Right renal cortex interstitium (tissue), 3 donors: ENCODE measurements around the gene SPPL2B. TPM values are rescaled to one million over a fixed set of nuclear protein-coding genes. Genes with fewer than 3 reads are reported as not detected.
"Not testable (repeated sequence)": the region's sequence is repeated elsewhere in the genome, so short reads cannot be mapped to it uniquely, and the experiment has no call there.

ENCODE experiments used
- DNase-seq, 3 donors: peaks; one replicate each; pipeline ENCODE4 v3.0.0-alpha.2; 2013; ENCODE audit warnings: low read depth in 3 of 3, low spot score in 2 of 3
- polyA plus RNA-seq, 3 donors: library from polyadenylated mRNA; unstranded; fragments of 120-200 nt; gene quantifications; one replicate each; pipeline ENCODE4 v1.2.1, GENCODE V29; 2013; ENCODE audit not compliant: insufficient read length in 3 of 3

The SPPL2B gene
- 10 to 100 TPM; 44.3 to 52.4 (median 44.8) TPM for polyA plus RNA-seq

- peak; percentile 81 to 84 (median 82) for DNase-seq
Observed at GRCh38 chr19:2328401-2329148, at the start of gene SPPL2B, which contains the start of gene LSM7. Gene SPPL2B, plus strand, starts transcription at chr19:2328684. Its CDS starts 26 bp downstream, at chr19:2328710. Gene LSM7, minus strand, starts transcription at chr19:2328586. Its CDS starts 20 bp downstream, at chr19:2328566.

- DNase-seq: no peak
Observed at GRCh38 chr19:2280633-2281264, 47.7 kb upstream of the SPPL2B start.

- DNase-seq: not testable (repeated sequence)
Observed at GRCh38 chr19:2281265-2282061, 47.0 kb upstream of the SPPL2B start.

- no peak for DNase-seq
Observed at GRCh38 chr19:2282062-2282861, 46.2 kb upstream of the SPPL2B start, which contains the start of gene PEAK3. Gene PEAK3, minus strand, starts transcription at chr19:2282175. Its CDS starts 1,244 bp downstream, at chr19:2280931.

- no peak for DNase-seq
Observed at GRCh38 chr19:2282862-2283237, 45.6 kb upstream of the SPPL2B start.

GRCh38 chr19:2283835-2284507, 44.5 kb upstream of the SPPL2B start:
- DNase-seq: no peak

GRCh38 chr19:2286402-2287140, 41.9 kb upstream of the SPPL2B start:
- no peak for DNase-seq

- DNase-seq: no peak
Observed at GRCh38 chr19:2287585-2288337, 40.7 kb upstream of the SPPL2B start.

GRCh38 chr19:2288338-2288817, 40.1 kb upstream of the SPPL2B start:
- no peak for DNase-seq

GRCh38 chr19:2288818-2289713, 39.4 kb upstream of the SPPL2B start:
- DNase-seq: no peak

GRCh38 chr19:2289714-2290435, 38.6 kb upstream of the SPPL2B start:
- no peak for DNase-seq

GRCh38 chr19:2290441-2291184, 37.9 kb upstream of the SPPL2B start:
- no peak for DNase-seq

- no peak for DNase-seq
Observed at GRCh38 chr19:2291185-2291751, 37.2 kb upstream of the SPPL2B start.

- no peak for DNase-seq
Observed at GRCh38 chr19:2294687-2295335, 33.7 kb upstream of the SPPL2B start.

GRCh38 chr19:2296141-2296540, 32.3 kb upstream of the SPPL2B start:
- no peak for DNase-seq
